C4-2B (cell line): ENCODE measurements around the gene KRTAP10-3.

Experiments
- ZFX ChIP-seq: fragments of 450-650 bp; IDR thresholded peaks from 2 replicates; pipeline ENCODE4 v1.6.1; 2017
- TF ChIP-seq, protein P1 (sequence below): fragments of 450-650 bp; conservative IDR thresholded peaks from 2 replicates; pipeline ENCODE4 v1.5.1; 2017; ENCODE audit warnings: mild to moderate bottlenecking

- TF ChIP-seq, protein P1, sequence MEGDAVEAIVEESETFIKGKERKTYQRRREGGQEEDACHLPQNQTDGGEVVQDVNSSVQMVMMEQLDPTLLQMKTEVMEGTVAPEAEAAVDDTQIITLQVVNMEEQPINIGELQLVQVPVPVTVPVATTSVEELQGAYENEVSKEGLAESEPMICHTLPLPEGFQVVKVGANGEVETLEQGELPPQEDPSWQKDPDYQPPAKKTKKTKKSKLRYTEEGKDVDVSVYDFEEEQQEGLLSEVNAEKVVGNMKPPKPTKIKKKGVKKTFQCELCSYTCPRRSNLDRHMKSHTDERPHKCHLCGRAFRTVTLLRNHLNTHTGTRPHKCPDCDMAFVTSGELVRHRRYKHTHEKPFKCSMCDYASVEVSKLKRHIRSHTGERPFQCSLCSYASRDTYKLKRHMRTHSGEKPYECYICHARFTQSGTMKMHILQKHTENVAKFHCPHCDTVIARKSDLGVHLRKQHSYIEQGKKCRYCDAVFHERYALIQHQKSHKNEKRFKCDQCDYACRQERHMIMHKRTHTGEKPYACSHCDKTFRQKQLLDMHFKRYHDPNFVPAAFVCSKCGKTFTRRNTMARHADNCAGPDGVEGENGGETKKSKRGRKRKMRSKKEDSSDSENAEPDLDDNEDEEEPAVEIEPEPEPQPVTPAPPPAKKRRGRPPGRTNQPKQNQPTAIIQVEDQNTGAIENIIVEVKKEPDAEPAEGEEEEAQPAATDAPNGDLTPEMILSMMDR: no peak
- no peak for TF ChIP-seq ZFX
Observed at GRCh38 chr21:44508711-44509445, 49.7 kb downstream of the KRTAP10-3 start.
